Esophagus squamous epithelium (tissue), 5 donors: ENCODE measurements around the gene TSKU. TPM values are rescaled to one million over a fixed set of nuclear protein-coding genes. Genes with fewer than 3 reads are reported as not detected.

ENCODE experiments used
- DNase-seq: peaks from one replicate; lab custom pipeline; 2025; lab: John Stamatoyannopoulos, UW
- H3K27ac ChIP-seq, 4 donors: fragments of 200-600 bp; sonication (generic); one replicate each; pipeline ENCODE4 v1.5.1; 2016 to 2019; ENCODE audit warnings: mild to moderate bottlenecking in 1 of 4
- H3K27me3 ChIP-seq, 4 donors: fragments of 200-600 bp; sonication (generic); 1 replicate in 3 of 4; 2 replicates in 1 of 4; pipeline versions ENCODE4 v1.5.1 to v1.6.0; 2017 to 2021; ENCODE audit warnings: antibody characterized with exemption in 1 of 4
- H3K36me3 ChIP-seq, 3 donors: fragments of 200-600 bp; sonication (generic); one replicate each; pipeline ENCODE4 v1.5.1; 2016 to 2019
- H3K4me1 ChIP-seq, 3 donors: fragments of 200-600 bp; sonication (generic); one replicate each; pipeline ENCODE4 v1.5.1; 2017 to 2019
- H3K4me3 ChIP-seq, 4 donors: fragments of 200-600 bp; sonication (generic); 1 replicate in 3 of 4; 2 replicates in 1 of 4; pipeline ENCODE4 v1.5.1; 2016 to 2019; ENCODE audit warnings: mild to moderate bottlenecking in 2 of 4, moderate library complexity in 1 of 4
- H3K9me3 ChIP-seq, 3 donors: fragments of 200-600 bp; sonication (generic); one replicate each; pipeline ENCODE4 v1.5.1; 2016 to 2019
- POLR2A ChIP-seq, 4 donors: fragments of 450-650 bp; IDR thresholded peaks; one replicate each; pipeline ENCODE4 v1.6.1; 2017; ENCODE audit warnings: antibody characterized with exemption in 4 of 4, mild to moderate bottlenecking in 4 of 4, moderate library complexity in 3 of 4
- WGBS, 2 donors: methylation state at CpG; one replicate each; pipeline ENCODE4 v1.1.5; 2018; 5-methylcytosine and 5-hydroxymethylcytosine counted together
- intact Hi-C: fragments of 100-400 bp; cut with DNase I; formaldehyde crosslinking; loops from one replicate; pipeline ENCODE4 v1.15.0; 2022
- total RNA-seq, 4 donors: library from RNA; depleted of rRNA; stranded (reverse); fragments of >200 nt; gene quantifications; one replicate each; pipeline ENCODE4 v1.1.0, GENCODE V29; 2016
- TF ChIP-seq, protein P1 (sequence below), 6 experiments: fragments of 450-650 bp in 4 of 6; fragments of 200-600 bp in 2 of 6; sonication (generic) in 2 of 6; IDR thresholded peaks; one replicate each; pipeline ENCODE4 v1.5.1; 2016 to 2019; ENCODE audit warnings: antibody characterized with exemption in 6 of 6, mild to moderate bottlenecking in 4 of 6, moderate library complexity in 4 of 6
- donor health status: DM: yes; HTN: yes; CAD: no.

The TSKU gene
- total RNA-seq, 4 donors from 2014 or later: 51.4 to 95.9 (median 88.4) TPM

DNA sequence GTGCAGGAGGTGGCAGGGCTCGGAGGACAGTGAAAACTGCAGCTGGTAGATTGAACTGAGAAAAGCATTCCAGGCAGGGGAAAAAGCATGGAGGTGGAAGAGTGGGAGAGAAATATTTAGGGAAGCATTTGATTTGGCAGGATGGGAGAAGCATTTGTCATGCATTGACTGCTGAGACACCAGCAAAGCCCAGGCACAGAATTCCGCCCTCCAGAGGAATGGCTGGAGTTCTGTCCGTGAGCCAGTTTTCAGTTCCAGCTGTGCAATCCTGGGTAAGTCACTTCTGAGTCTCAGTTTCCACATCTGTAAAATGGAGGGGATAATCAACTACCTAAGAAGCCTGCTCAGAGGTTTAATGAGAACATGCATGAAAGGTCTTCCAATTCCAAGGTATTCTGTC is 4.3 kb upstream of the TSKU start:
- peaks cover 0 to 21% (median 9%) of the 10 kb centered on the region in 3 donors for H3K9me3 ChIP-seq
- WGBS, 2 donors: 86 to 88% methylated on average over 3 of the region's 3 CpGs
- TF ChIP-seq, protein P1, sequence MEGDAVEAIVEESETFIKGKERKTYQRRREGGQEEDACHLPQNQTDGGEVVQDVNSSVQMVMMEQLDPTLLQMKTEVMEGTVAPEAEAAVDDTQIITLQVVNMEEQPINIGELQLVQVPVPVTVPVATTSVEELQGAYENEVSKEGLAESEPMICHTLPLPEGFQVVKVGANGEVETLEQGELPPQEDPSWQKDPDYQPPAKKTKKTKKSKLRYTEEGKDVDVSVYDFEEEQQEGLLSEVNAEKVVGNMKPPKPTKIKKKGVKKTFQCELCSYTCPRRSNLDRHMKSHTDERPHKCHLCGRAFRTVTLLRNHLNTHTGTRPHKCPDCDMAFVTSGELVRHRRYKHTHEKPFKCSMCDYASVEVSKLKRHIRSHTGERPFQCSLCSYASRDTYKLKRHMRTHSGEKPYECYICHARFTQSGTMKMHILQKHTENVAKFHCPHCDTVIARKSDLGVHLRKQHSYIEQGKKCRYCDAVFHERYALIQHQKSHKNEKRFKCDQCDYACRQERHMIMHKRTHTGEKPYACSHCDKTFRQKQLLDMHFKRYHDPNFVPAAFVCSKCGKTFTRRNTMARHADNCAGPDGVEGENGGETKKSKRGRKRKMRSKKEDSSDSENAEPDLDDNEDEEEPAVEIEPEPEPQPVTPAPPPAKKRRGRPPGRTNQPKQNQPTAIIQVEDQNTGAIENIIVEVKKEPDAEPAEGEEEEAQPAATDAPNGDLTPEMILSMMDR (IDR thresholded peaks at IDR 0.05): no peak
- no peak for TF ChIP-seq POLR2A (IDR thresholded peaks at IDR 0.05)
- intact Hi-C loops: no loop called here
- peaks cover 17 to 50% (median 22%) of the 10 kb centered on the region in 3 donors for H3K4me1 ChIP-seq
- no peak overlapping the region for H3K27ac ChIP-seq
- H3K4me3 ChIP-seq: no peak overlapping the region
- peaks cover 0 to 6% (median 0%) of the 10 kb centered on the region in 4 donors for H3K27me3 ChIP-seq
- DNase-seq: no peak
- no peaks in the 10 kb centered on the region for H3K36me3 ChIP-seq

DNA sequence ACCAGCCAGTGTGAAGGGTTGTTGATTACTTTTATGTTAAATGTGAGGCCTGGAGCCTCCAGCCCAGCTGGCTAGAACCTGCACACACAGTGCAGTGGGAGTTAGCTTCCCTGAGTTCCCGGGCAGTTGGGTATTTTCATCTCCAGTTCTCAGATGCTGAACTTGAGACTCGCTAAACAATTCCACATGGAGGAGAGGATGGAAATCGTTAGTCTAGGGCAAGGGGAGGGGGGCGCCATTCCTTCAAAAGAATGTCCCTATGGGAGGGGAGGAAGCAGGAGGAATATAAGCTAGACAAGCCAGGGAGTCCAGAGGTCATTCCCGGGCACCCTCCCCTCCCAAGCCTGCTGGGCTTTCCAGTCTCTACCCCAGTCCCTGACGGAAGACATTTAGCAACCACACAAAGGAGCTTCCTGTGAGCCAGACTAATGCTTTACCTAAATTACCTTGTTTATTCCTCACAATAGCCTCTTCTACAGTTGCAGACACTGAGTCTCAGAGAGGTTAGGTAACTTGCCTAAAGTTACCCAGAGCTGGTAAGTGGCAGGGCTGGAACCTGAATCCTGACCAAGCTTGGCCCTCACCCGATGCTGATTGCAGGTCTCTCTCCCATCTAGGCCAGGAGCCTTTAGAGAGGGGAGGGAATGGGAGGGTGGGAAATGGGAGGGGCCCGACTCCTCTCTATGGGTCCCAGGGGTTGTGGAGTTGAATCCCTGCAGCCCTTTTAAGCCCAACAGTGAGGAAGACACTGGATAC is 1.9 kb upstream of the TSKU start:
- H3K27ac ChIP-seq: peak overlapping the region; percentile 45 to 99 (median 98)
- WGBS, 2 donors: 42 to 44% methylated on average over 4 to 6 of the region's 8 CpGs
- intact Hi-C loops: no loop called here

DNA sequence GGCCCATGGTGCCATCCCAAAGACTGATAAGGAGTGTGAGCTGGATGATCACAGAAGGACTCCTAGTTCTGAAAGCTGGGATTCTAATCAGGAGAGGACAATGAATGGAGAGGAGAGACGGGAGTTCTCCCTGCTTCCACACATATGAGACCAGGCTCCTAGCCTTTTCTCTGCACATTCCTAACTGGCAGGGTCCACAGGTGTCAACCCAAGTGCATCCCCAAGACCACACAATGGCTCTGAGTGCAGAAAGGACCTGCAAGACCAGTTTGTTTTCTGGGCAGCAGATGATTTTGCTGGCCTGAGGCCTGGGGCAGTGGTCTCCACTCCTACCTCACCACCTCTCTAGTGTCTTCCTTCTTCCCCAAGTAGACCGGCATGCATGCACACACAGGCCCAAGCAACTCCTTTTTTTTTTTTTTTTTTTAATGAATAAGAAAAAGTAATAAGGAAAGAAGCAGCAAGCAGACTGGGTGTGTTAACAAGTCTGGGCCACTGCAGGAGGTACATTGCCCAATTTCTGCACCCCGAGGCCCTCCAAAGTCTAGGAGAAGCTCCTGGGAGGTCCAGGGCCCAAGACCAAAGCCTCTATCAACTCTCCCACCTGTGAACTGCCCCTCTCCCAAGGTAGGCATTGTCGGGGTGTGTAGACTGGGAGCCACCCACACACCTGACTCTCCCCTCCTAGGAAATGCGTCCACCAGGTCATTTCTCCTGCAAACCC is 1.2 kb upstream of the TSKU start:
- Histone ChIP-seq H3K27ac (peak overlapping the region; percentile 91 to 99 (median 98)), H3K36me3 (no peaks in the 10 kb centered on the region), H3K4me3 (peak overlapping the region; percentile 72 to 98 (median 90)), H3K4me1 (peaks cover 32 to 67% (median 33%) of the 10 kb centered on the region in 3 donors), H3K27me3 (peaks cover 0 to 12% (median 0%) of the 10 kb centered on the region in 4 donors), H3K9me3 (peaks cover 0 to 8% (median 0%) of the 10 kb centered on the region in 3 donors)
- intact Hi-C loops: no loop called here
- TF ChIP-seq POLR2A (IDR thresholded peaks at IDR 0.05): peak in 1 of 4 donors; percentile 15
- TF ChIP-seq, protein P1 (IDR thresholded peaks at IDR 0.05): peak in 1 of 6 experiments; percentile 2
- DNase-seq: no peak
- WGBS, 2 donors: 30 to 46% methylated on average over 4 to 5 of the region's 5 CpGs

More for the DNA sequence above, 1.9 kb upstream of the TSKU start:
- no peak for DNase-seq
- peak overlapping the region in 2 of 4 donors; percentile 6 to 72 for H3K4me3 ChIP-seq
- H3K36me3 ChIP-seq: no peaks in the 10 kb centered on the region
- H3K4me1 ChIP-seq: peaks cover 26 to 60% (median 30%) of the 10 kb centered on the region in 3 donors
- peaks cover 0 to 15% (median 6%) of the 10 kb centered on the region in 3 donors for H3K9me3 ChIP-seq
- peaks cover 0 to 12% (median 0%) of the 10 kb centered on the region in 4 donors for H3K27me3 ChIP-seq
- TF ChIP-seq, protein P1 (IDR thresholded peaks at IDR 0.05): no peak
- TF ChIP-seq POLR2A (IDR thresholded peaks at IDR 0.05): no peak

DNA sequence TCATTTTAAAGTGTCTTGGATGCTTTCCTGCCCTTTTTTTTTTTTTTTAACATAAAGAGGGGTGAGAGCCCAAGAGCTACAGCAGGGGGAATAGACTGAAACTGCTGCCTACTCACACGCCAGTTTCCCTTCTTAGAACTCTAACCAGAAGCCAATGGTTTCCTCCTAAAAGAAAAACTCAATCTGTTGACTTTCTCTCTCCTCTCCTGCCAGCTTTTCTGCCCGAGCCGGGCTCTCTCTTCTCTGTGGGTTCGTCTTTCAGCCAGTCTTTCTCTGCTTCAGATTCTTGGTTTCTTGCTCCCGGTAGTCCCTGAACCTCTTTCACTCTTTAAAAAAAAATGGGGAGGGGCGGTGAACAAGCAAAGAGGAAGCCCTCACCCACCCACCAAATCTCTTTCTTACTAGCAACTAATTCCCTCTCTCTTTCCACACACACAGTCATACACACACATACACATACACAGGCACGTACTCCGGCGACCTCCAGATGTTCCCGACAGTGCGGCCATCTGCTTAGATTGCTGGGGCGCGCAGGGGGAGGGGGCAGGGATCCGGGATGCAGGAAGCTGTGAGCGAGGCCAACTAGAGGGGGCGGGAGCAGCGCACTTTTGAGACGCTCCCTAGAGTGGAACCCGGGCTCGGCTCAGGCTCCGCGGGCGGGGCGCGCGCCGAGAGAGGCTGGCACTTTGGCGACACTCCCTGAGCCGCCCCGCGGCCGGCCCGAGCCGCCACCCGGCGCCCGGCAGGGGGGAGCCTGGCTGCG is 444 bp upstream of the TSKU start:
- H3K4me3 ChIP-seq: peak overlapping the region; percentile 72 to 98 (median 90)
- peak overlapping the region; percentile 91 to 99 (median 98) for H3K27ac ChIP-seq
- peaks cover 0 to 12% (median 0%) of the 10 kb centered on the region in 4 donors for H3K27me3 ChIP-seq
- H3K4me1 ChIP-seq: peaks cover 39 to 75% (median 41%) of the 10 kb centered on the region in 3 donors
- no peaks in the 10 kb centered on the region for H3K36me3 ChIP-seq
- 0 to 2% methylated on average over 11 to 23 of the region's 38 CpGs for WGBS, 2 donors
- no peak for TF ChIP-seq POLR2A (IDR thresholded peaks at IDR 0.05)
- TF ChIP-seq, protein P1 (IDR thresholded peaks at IDR 0.05): peak in 1 of 6 experiments; percentile 5
- peaks cover 0 to under 1% (median 0%) of the 10 kb centered on the region in 3 donors for H3K9me3 ChIP-seq
- intact Hi-C loops: no loop called here
- DNase-seq: no peak
